COR-L47 (cell line): ENCODE results near the gene CPSF3.
A peak's percentile ranks its signal among the peaks of the same experiment; 100 is the strongest.

Experiments
- DNase-seq: peaks from one replicate; lab custom pipeline; 2025; lab: John Stamatoyannopoulos, UW

The CPSF3 gene

DNA sequence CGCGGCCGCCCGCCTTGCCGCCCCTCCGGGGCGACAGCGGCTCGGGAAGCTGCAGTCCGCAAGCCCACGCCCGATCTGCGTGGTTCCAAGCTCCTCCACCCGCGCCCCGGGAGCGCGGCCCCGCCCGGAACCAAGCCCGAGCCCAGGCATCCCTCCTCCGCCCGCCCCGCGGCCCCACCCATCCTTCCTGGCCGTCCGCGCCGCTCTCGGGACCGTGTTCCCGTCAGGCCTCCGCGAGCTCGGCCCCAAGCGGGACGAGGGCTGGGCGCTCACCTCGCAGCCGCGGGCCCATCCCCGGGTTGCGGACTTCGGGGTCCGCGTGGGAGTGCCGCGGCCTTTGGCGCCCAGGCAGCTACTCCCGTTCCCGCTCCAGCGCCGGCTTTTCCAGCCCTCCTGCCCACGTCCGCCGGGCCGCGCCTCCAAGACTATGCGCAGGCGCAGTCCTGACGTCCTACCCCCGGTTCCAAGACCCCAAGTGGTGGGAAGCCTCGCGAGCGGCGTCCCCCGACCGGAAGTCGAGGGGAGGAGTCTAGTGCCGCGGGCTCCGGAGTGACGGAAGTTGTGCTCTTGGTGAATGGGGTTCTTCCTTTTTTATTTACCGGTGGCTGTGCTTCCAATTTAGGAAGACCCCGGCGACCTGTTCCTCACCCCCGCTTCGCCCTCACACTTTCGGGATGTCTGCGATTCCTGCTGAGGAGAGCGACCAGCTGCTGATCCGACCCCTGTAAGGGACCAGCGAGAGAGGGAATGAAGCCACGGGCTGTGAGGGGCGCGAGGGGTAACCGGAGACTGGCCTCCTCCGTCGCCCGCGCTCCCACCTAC lies at the start of gene CPSF3, which contains the start of gene ITGB1BP1:
Gene CPSF3, plus strand, starts transcription at position 555 of the 822 bp plus-strand sequence. Its CDS starts 120 bp downstream, at position 675.
Gene ITGB1BP1, minus strand, starts transcription at position 429 of the 822 bp plus-strand sequence. CDS start 4,831 bp downstream, outside the sequence.
- DNase-seq = peak; percentile 97

- DNase-seq = no peak
These were observed 49.3 kb upstream of the CPSF3 start for GRCh38 chr2:9374071-9374730.

DNA sequence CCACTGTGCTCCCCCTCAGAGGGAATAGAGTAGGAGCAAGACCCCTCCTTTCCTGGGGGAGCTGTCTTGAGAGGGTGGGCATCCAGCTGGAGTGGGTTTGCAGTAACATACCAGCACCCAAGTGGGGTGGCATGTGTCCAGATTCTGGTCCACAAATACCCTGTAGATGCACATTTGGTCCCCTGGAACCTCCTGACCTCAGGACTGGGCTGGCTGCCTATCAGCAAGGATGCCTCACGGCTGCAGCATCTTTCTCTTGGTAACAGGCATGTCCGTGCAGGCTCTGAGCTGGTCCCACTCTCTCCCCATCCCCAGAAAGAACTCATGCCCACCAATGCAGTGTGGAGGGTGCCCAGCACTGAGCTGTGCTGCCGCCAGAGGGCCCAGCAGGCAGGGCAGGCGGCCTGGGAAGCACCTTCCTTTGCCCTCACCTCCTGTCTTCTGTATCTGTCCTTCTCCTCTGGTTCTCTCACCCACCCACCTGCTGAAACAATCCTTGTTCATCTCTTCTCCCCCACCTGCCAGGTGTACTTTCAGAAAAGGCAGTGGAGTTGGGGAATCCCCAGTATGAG lies 47.5 kb upstream of the CPSF3 start:
- no peak for DNase-seq

GRCh38 chr2:9377461-9378097 lies 45.9 kb upstream of the CPSF3 start:
- DNase-seq = no peak

GRCh38 chr2:9378433-9379390 lies 44.7 kb upstream of the CPSF3 start:
- DNase-seq = no peak

- DNase-seq = no peak
These were observed 44.1 kb upstream of the CPSF3 start for GRCh38 chr2:9379391-9379755.

DNA sequence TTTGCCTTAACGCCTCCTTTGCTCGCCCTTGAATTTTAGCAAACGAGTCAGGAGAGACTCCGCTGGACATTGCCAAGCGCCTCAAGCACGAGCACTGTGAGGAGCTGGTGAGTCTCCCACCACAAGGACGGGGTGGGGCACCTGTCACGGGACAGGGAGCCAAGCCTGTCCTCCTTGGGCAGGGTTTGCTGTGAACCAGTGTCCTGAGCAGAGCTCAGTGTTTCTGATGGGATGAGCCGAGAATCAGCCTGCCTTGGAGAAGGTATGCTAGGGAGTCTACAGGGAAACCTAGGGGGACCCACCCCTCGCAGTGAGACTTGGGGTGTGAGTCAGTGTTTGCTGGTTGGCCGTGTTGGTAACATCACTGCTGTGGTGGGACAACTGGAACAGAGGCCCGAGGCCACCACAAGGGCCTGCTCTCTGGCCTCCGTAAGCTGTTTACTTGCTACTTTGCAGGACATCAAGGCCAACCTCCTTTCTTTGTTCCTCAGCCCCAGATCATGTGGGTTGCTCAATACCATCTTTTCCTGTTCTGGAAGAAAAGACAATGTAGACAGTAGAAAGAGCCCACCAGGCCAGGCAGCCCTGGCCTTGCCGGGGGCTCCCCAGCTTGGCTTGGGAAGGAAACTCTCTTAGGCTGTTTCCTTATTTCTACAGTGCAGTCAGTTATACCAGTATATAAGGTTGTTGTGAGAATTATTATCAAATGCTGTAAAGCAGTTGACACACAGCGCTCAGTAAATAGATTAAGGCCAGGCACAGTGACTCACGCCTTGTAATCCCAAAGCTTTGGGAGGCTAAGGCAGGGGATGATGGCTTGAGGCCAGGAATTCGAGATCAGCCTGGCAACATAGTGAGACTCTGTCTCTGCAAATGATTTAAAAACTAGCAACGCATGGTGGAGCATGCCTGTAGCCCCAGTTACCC lies 42.5 kb upstream of the CPSF3 start:
- no peak for DNase-seq

GRCh38 chr2:9382604-9383235 lies 40.7 kb upstream of the CPSF3 start:
- DNase-seq = no peak

GRCh38 chr2:9384521-9384920 lies 38.9 kb upstream of the CPSF3 start:
- DNase-seq = no peak

- no peak for DNase-seq
These were observed 37.6 kb upstream of the CPSF3 start for GRCh38 chr2:9385841-9386240.

DNA sequence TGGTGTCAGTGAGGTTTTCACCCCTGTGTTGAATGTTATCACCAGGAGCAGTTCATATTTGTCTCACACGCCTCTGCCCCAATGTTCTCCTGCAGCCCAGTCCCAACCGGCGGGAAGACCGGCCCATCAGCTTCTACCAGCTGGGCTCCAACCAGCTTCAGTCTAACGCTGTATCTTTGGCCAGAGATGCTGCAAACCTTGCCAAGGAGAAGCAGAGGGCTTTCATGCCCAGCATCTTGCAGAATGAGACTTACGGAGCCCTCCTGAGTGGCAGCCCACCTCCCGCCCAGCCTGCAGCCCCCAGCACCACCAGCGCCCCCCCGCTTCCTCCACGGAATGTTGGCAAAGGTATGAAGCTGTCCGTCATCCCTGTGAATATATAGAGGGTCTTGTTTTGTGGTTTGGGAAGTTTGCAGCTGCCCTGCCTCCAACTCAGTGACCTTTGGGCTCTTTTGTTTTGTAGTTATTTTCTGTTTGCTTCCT lies 35.2 kb upstream of the CPSF3 start:
- DNase-seq = no peak

DNA sequence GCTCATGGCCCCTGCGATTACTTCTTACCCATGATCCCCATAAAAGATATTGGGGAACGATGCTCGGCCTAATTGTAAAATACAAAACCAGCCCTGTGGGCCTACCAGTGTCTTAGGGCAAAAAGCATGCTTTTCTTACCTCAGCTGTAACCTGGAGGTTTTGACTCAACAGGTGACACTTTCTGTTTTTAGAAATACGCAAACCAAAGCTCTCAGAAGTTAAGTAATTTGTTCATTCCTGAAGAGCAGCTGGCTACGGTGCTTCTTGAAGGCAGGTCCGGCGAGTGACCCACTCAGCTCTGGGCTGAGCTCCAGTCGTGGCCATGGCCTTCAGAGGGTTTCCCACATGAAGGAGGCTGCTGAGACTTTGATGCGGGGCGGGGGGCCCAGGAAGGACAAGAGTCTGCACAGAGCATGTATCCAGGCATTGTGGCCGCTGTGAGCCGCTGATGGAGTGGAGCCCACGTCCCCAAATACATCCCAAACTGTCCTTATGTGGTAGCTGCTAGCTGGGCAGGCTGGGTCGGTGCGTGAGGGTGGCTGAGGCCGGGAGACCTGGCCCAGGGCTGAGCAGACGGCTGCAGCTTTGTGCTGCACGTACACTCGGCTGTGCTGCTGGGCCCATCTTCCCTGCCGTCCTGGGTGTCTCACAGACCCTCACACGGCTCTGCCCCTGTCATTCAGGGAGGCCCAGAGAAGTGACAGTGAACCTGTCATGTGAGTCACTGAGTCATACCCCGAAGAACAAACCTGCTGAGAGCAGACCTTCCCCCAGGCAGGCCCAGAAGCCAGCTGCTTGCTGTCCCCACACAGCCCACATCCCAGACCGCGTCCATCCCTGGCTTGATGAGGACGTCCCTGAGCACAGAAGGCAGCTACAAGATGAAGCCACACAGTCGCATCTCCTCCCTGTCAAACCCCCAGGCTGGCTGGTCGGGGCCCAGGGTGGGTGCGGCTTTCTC lies 34.2 kb upstream of the CPSF3 start:
- DNase-seq = no peak

GRCh38 chr2:9390151-9390850 lies 33.2 kb upstream of the CPSF3 start:
- no peak for DNase-seq

GRCh38 chr2:9390991-9391390 lies 32.5 kb upstream of the CPSF3 start:
- no peak for DNase-seq

- DNase-seq = no peak
These were observed 31.3 kb upstream of the CPSF3 start for GRCh38 chr2:9391961-9392720.

- no peak for DNase-seq
These were observed 30.3 kb upstream of the CPSF3 start for GRCh38 chr2:9392898-9393765.
